Mucosa of descending colon (tissue), 3 donors: Measurements from ENCODE around the gene ITGAE. TPM values are rescaled to one million over a fixed set of nuclear protein-coding genes. Genes with fewer than 3 reads are reported as not detected.

Experiments
- ATAC-seq: fragments of 200-7000 bp; cut with Tn5 transposase; one replicate; pipeline ENCODE4 v1.9.1; 2020; ENCODE audit warnings: mild to moderate bottlenecking, moderate library complexity
- DNase-seq, 3 donors: peaks; one replicate each; pipeline ENCODE4 v3.0.0-alpha.2; 2020
- H3K36me3 ChIP-seq: fragments of 200-600 bp; one replicate; pipeline ENCODE4 v1.8.0; 2021; ENCODE audit warnings: low read depth, mild to moderate bottlenecking
- H3K4me1 ChIP-seq: fragments of 200-600 bp; one replicate; pipeline ENCODE4 v1.8.0; 2021; ENCODE audit warnings: low read depth, mild to moderate bottlenecking
- H3K4me3 ChIP-seq: fragments of 200-600 bp; one replicate; pipeline ENCODE4 v1.8.0; 2021; ENCODE audit warnings: mild to moderate bottlenecking
- H3K9me3 ChIP-seq: fragments of 200-600 bp; one replicate; pipeline ENCODE4 v1.8.0; 2021; ENCODE audit warnings: mild to moderate bottlenecking
- CTCF ChIP-seq: fragments of 200-600 bp; IDR thresholded peaks from one replicate; pipeline ENCODE4 v1.8.0; 2022; ENCODE audit warnings: antibody characterized with exemption, mild to moderate bottlenecking
- intact Hi-C, 2 donors: fragments of 100-400 bp; cut with DNase I in 1 of 2; cut with micrococcal nuclease in 1 of 2; formaldehyde crosslinking; loops; one replicate each; pipeline versions ENCODE4 v1.11.0 to v1.11.1; 2022; cut with DNase I, micrococcal nuclease
- total RNA-seq, 3 donors: library from RNA; stranded (reverse); fragmentation: NEBNext Ultra II Directional in 2 of 3; extraction: Animal tissue kit (Norgen Biotek cat#: 25700) in 2 of 3; gene quantifications; one replicate each; pipeline versions ENCODE4 v1.2.1 to v1.2.4, GENCODE V29; 2021 to 2023
- donor health status: DM: no; HTN: no; CAD: no; lungs with moderate emphysema.
- donor health status: DM: no; HTN: no; CAD: no.
- donor health status: DM: no; HTN: yes; CAD: no.

The ITGAE gene
- total RNA-seq, 3 donors from 2014 or later, result 17.2 to 24.1 (median 17.6) TPM

DNA sequence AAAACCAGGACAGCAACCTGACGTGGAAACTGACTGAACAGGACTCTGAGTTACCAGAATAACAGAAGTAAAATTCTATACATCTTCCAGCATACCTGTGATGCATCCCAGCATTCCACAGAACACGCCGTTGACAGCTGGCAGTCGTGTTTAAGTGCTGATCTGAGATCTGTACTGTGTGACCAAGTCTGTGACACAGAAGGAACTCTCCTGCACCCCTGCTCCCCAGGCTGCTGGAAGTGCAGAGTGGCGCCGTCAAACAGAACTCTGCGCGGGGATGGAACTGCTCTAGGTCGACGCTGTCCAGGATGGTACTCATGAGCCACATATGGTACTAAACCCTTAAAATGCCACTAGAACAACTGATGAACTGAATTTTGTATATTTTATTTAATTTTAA, 804 bp upstream of the ITGAE start:
- Histone ChIP-seq H3K9me3 (no peaks in the 10 kb centered on the region), H3K4me1 (no peaks in the 10 kb centered on the region), H3K36me3 (no peaks in the 10 kb centered on the region), H3K4me3 (no peak overlapping the region)
- DNase-seq (no peak), ATAC-seq (no peak)
- TF ChIP-seq CTCF, result no peak
- intact Hi-C loops, result no loop called here

DNA sequence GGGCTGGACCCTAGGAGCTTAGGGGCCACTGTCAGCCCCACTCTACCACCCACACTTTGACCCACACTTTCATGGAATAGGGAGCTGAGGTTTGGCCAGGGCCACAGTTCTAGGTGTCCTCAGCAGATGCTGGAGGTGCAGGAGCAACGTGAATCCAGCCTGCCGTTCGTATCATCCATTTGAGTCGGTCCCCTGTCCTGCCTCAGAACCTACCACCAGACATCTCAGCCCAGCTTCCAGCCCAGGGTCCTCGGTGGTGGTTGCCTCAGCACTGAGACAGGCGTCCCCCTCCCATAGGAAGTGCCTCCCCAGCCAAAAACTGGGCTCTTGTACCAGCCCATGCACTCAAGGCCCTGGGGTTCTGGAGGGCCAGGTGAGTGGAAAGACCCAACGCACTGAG, 359 bp upstream of the ITGAE start:
- intact Hi-C loops, result no loop called here
- Histone ChIP-seq H3K4me1 (no peaks in the 10 kb centered on the region), H3K4me3 (no peak overlapping the region), H3K9me3 (no peaks in the 10 kb centered on the region), H3K36me3 (no peaks in the 10 kb centered on the region)
- no peak for TF ChIP-seq CTCF
- no peak for DNase-seq
- no peak for ATAC-seq

DNA sequence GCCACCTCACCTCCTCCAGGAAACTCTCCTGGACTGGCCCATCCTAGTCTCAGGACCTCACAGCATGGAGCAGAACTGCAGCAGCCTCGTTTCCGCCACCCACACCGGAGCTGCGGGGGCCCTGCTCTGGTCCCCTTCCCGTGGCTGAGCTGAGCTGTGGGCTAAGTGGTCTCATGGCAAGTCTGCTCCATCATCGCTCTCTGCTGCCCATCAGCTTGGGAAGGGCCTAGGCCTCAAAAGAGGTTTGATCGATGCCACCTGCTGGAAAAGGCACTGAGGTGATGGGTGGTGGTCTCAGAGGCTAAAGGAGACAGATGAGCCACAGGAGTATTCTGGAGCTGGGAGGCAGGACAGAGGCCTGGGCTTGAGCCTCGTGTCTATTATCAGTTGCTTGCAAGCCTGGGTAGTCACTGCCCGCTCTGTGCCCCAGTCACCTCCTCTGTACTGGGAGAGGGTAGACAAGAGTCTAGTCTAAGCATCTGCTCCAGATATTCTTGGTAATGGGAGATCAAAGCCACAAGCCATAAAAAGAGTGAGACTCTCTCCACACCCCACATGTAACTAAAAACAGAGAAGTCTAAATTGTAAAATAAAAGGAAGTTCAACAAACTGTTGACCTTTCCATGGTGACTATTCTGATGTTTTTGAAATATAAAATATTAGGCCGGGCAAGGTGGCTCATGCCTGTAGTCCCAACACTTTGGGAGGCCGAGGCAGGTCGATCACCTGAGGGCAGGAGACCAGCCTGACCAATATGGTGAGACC, 1.6 kb downstream of the ITGAE start:
- DNase-seq (no peak), ATAC-seq (no peak)
- Histone ChIP-seq H3K4me1 (no peaks in the 10 kb centered on the region), H3K9me3 (no peaks in the 10 kb centered on the region), H3K36me3 (no peaks in the 10 kb centered on the region), H3K4me3 (no peak overlapping the region)
- no peak for TF ChIP-seq CTCF
- intact Hi-C loops, result no loop called here

DNA sequence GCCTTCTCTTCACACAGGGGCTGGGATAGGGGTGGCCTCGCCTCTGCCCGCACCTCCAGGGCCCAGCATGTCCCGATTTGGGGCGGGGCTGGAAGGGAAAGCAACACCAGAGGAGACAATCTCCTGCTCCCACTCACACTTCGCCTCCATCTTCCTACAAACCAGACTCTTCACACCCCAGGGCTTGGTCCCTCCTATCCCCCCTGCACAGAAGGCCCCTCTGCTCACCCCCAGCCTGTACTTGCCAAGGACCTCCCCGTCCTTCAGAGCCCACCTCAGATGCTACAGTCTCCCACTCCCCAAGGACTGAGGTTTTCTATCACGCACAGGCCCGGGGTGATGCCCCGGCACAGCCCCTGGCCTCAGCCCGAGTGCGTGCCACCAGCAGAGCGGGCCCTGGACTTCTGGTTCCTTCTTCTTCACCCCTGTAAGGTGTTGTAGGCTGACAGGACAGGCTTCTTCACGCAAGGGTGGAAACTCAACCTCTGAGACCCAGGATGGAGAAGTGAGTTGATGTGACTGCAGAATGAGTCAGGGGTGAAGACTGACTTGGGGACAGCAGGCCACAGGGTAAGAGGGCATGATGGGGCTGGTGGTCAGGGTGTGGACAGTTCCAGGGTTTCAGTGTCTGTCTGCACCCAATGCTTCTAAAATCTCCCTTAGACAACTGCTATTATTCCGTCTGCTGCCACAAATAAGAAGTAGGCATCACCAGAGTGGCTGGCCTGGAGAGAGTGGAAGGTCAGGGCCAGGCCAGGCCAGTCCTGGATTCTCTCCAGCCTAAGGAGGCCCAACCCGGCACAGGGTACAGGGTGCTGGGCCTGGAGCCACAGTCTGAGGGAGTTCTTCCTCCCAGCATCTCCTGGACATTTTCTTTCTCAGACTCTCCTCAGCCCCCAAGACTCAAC, 2.5 kb downstream of the ITGAE start:
- no peak for TF ChIP-seq CTCF
- Histone ChIP-seq H3K4me3 (no peak overlapping the region), H3K4me1 (no peaks in the 10 kb centered on the region), H3K36me3 (no peaks in the 10 kb centered on the region), H3K9me3 (no peaks in the 10 kb centered on the region)
- intact Hi-C loops, result no loop called here
- DNase-seq (no peak), ATAC-seq (no peak)

- H3K4me3 ChIP-seq, result no peak overlapping the region
- H3K36me3 ChIP-seq, result no peaks in the 10 kb centered on the region
- no peak for TF ChIP-seq CTCF
- intact Hi-C loops, result no loop called here
- no peaks in the 10 kb centered on the region for H3K9me3 ChIP-seq
- ATAC-seq (peak; percentile 9), DNase-seq (no peak)
- H3K4me1 ChIP-seq, result no peaks in the 10 kb centered on the region
These were observed 4.2 kb downstream of the ITGAE start for GRCh38 chr17:3796822-3797170.
